Measurements from ENCODE around the gene HSPA9.

Gene HSPA9

GRCh38 chr5:138580777-138581176 is 5.6 kb upstream of the HSPA9 start:
- DNase-seq (ENCODE audit: low spot score), result no peak
- no peak for TF ChIP-seq CTCF (IDR thresholded peaks at IDR 0.05; ENCODE audit: borderline replicate concordance, control extremely low read depth, extremely low read depth, insufficient read depth, missing control alignments)
- in situ Hi-C loops (cut with MboI; ENCODE audit: low sequenced_read_pairs, unreplicated experiment), result no loop called here

GRCh38 chr5:138580001-138580400 is 4.8 kb upstream of the HSPA9 start:
- TF ChIP-seq CTCF (IDR thresholded peaks at IDR 0.05; ENCODE audit: borderline replicate concordance, control extremely low read depth, extremely low read depth, insufficient read depth, missing control alignments), result no peak
- no peak for DNase-seq (ENCODE audit: low spot score)
- in situ Hi-C loops (cut with MboI; ENCODE audit: low sequenced_read_pairs, unreplicated experiment), result no loop called here

- DNase-seq (ENCODE audit: low spot score), result no peak
- no peak for TF ChIP-seq CTCF (IDR thresholded peaks at IDR 0.05; ENCODE audit: borderline replicate concordance, control extremely low read depth, extremely low read depth, insufficient read depth, missing control alignments)
- in situ Hi-C loops (cut with MboI; ENCODE audit: low sequenced_read_pairs, unreplicated experiment), result no loop called here
Observed at GRCh38 chr5:138579517-138579863, 4.3 kb upstream of the HSPA9 start.

GRCh38 chr5:138577452-138577851 is 2.3 kb upstream of the HSPA9 start:
- DNase-seq (ENCODE audit: low spot score), result no peak
- TF ChIP-seq CTCF (IDR thresholded peaks at IDR 0.05; ENCODE audit: borderline replicate concordance, control extremely low read depth, extremely low read depth, insufficient read depth, missing control alignments), result no peak
- in situ Hi-C loops (cut with MboI; ENCODE audit: low sequenced_read_pairs, unreplicated experiment), result no loop called here

- DNase-seq (ENCODE audit: low spot score), result no peak
- TF ChIP-seq CTCF (IDR thresholded peaks at IDR 0.05; ENCODE audit: borderline replicate concordance, control extremely low read depth, extremely low read depth, insufficient read depth, missing control alignments), result no peak
- in situ Hi-C loops (cut with MboI; ENCODE audit: low sequenced_read_pairs, unreplicated experiment), result no loop called here
Observed at GRCh38 chr5:138574744-138575193, 432 bp downstream of the HSPA9 start.

- TF ChIP-seq CTCF (IDR thresholded peaks at IDR 0.05; ENCODE audit: borderline replicate concordance, control extremely low read depth, extremely low read depth, insufficient read depth, missing control alignments), result no peak
- no peak for DNase-seq (ENCODE audit: low spot score)
- in situ Hi-C loops (cut with MboI; ENCODE audit: low sequenced_read_pairs, unreplicated experiment), result no loop called here
Observed at GRCh38 chr5:138573949-138574670, 1.1 kb downstream of the HSPA9 start.
